ENCODE results near the gene CUX1.
"Not testable (repeated sequence)": the region's sequence is repeated elsewhere in the genome, so short reads cannot be mapped to it uniquely, and the experiment has no call there.

Gene CUX1

GRCh38 chr7:101817471-101818286 is at the start of gene CUX1:
TSS of gene CUX1 (plus strand) at chr7:101817626. CDS start at chr7:101817640, 14 bp downstream.
- peak; percentile 38 for DNase-seq (ENCODE audit: low spot score)

- DNase-seq (ENCODE audit: low spot score): no peak
Measured at GRCh38 chr7:101768280-101768679, 49.1 kb upstream of the CUX1 start.

- DNase-seq (ENCODE audit: low spot score): no peak
Measured at GRCh38 chr7:101770466-101770865, 47.0 kb upstream of the CUX1 start.

GRCh38 chr7:101772508-101773211 is 44.8 kb upstream of the CUX1 start:
- no peak for DNase-seq (ENCODE audit: low spot score)

- no peak for DNase-seq (ENCODE audit: low spot score)
Measured at GRCh38 chr7:101775181-101775580, 42.2 kb upstream of the CUX1 start.

- DNase-seq (ENCODE audit: low spot score): no peak
Measured at GRCh38 chr7:101778026-101778580, 39.3 kb upstream of the CUX1 start.

- no peak for DNase-seq (ENCODE audit: low spot score)
Measured at GRCh38 chr7:101779267-101779666, 38.2 kb upstream of the CUX1 start.

GRCh38 chr7:101780281-101780680 is 37.1 kb upstream of the CUX1 start:
- no peak for DNase-seq (ENCODE audit: low spot score)

- no peak for DNase-seq (ENCODE audit: low spot score)
Measured at GRCh38 chr7:101781439-101781838, 36.0 kb upstream of the CUX1 start.

- DNase-seq (ENCODE audit: low spot score): no peak
Measured at GRCh38 chr7:101782476-101782875, 35.0 kb upstream of the CUX1 start.

GRCh38 chr7:101782896-101783295 is 34.5 kb upstream of the CUX1 start:
- no peak for DNase-seq (ENCODE audit: low spot score)

GRCh38 chr7:101783381-101784181 is 33.8 kb upstream of the CUX1 start:
- no peak for DNase-seq (ENCODE audit: low spot score)

GRCh38 chr7:101784292-101785127 is 32.9 kb upstream of the CUX1 start:
- no peak for DNase-seq (ENCODE audit: low spot score)

GRCh38 chr7:101787864-101788263 is 29.6 kb upstream of the CUX1 start:
- DNase-seq (ENCODE audit: low spot score): no peak

- no peak for DNase-seq (ENCODE audit: low spot score)
Measured at GRCh38 chr7:101788517-101788916, 28.9 kb upstream of the CUX1 start.

GRCh38 chr7:101790566-101791293 is 26.7 kb upstream of the CUX1 start:
- no peak for DNase-seq (ENCODE audit: low spot score)

GRCh38 chr7:101792051-101792681 is 25.3 kb upstream of the CUX1 start:
- DNase-seq (ENCODE audit: low spot score): peak; percentile 95

GRCh38 chr7:101792682-101793071 is 24.7 kb upstream of the CUX1 start:
- not testable (repeated sequence) for DNase-seq (ENCODE audit: low spot score)

- no peak for DNase-seq (ENCODE audit: low spot score)
Measured at GRCh38 chr7:101795461-101795860, 22.0 kb upstream of the CUX1 start.

GRCh38 chr7:101798173-101798572 is 19.3 kb upstream of the CUX1 start:
- DNase-seq (ENCODE audit: low spot score): peak; percentile 72
